Endothelial cell of umbilical vein (primary cell): Measurements from ENCODE around the gene TMEM62. TPM values are rescaled to one million over a fixed set of nuclear protein-coding genes. Genes with fewer than 3 reads are reported as not detected.

ENCODE experiments used
- BruUV-seq: library from RNA; stranded (reverse); fragments of 400-500 nt; replicated peaks from 2 replicates; lab custom pipeline; 2021; lab: Mats Ljungman, UMichigan
- CTCF ChIA-PET: fragments of 300-600, 350-600 bp; sonication (Branson Sonifier 250); formaldehyde crosslinking; loops from one replicate; lab custom pipeline; 2021; ENCODE audit warnings: antibody characterized with exemption, inconsistent platforms; lab: Charles Lee
- POLR2A ChIA-PET: fragments of 300-600, 350-600 bp; sonication (Branson Sonifier 250); formaldehyde crosslinking; loops from one replicate; lab custom pipeline; 2021; ENCODE audit warnings: antibody characterized with exemption, inconsistent platforms; lab: Charles Lee
- DNase-seq: peaks from one replicate; pipeline ENCODE4 v3.0.0-alpha.2; 2011; ENCODE audit warnings: low read depth, low spot score
- FAIRE-seq: peaks from 2 replicates; lab custom pipeline; 2011; peaks lifted over from hg19 to GRCh38; lab: Jason Lieb, UNC
- H2AFZ ChIP-seq: 2 replicates; pipeline ENCODE4 v1.6.0; 2012; ENCODE audit warnings: low read depth, low read length, control low read depth, inconsistent platforms
- H3K27ac ChIP-seq: 2 replicates; pipeline ENCODE4 v1.5.1; 2011; ENCODE audit warnings: low read depth, mild to moderate bottlenecking, control low read depth, low read length, moderate library complexity; ENCODE audit not compliant: insufficient read depth
- H3K27me3 ChIP-seq, 2 experiments: 2 replicates each; pipeline versions ENCODE4 v1.6.0 to v1.6.1; 2011; ENCODE audit warnings: low read length in 2 of 2, mixed read lengths in 1 of 2; ENCODE audit not compliant: control insufficient read depth in 2 of 2, insufficient read depth in 2 of 2
- H3K36me3 ChIP-seq, 2 experiments: 2 replicates in 1 of 2; 3 replicates in 1 of 2; pipeline ENCODE4 v1.5.1; 2011; ENCODE audit warnings: low read length in 2 of 2, mild to moderate bottlenecking in 1 of 2, moderate library complexity in 1 of 2; ENCODE audit not compliant: control insufficient read depth in 2 of 2, insufficient read depth in 2 of 2; ENCODE audit errors: extremely low read depth in 1 of 2
- H3K4me1 ChIP-seq: 3 replicates; pipeline ENCODE4 v1.5.1; 2011; ENCODE audit warnings: mild to moderate bottlenecking, low read length; ENCODE audit not compliant: control insufficient read depth, insufficient read depth; ENCODE audit errors: extremely low read depth
- H3K4me2 ChIP-seq: 2 replicates; pipeline ENCODE4 v1.6.1; 2011; ENCODE audit warnings: low read length, control low read depth, mixed read lengths; ENCODE audit not compliant: insufficient read depth
- H3K4me3 ChIP-seq, 3 experiments: fragments of 200-600 bp in 1 of 3; sonication (generic), shearing (Covaris generic) in 1 of 3; replicated peaks in 1 of 3; 2 replicates each; pipeline ENCODE4 v1.5.1; 2011 to 2016; ENCODE audit warnings: control low read depth in 3 of 3, low read length in 3 of 3, mild to moderate bottlenecking in 2 of 3, inconsistent platforms in 1 of 3, low read depth in 1 of 3, moderate library complexity in 1 of 3; ENCODE audit not compliant: insufficient read depth in 1 of 3
- H3K79me2 ChIP-seq: 2 replicates; pipeline ENCODE4 v1.6.0; 2012; ENCODE audit warnings: low read length, inconsistent platforms; ENCODE audit not compliant: control insufficient read depth, insufficient read depth
- H3K9ac ChIP-seq: replicated peaks from 2 replicates; pipeline ENCODE3; 2011; ENCODE audit warnings: low read length, control low read depth; ENCODE audit not compliant: insufficient read depth; ENCODE audit errors: extremely low read depth
- H3K9me1 ChIP-seq: replicated peaks from 3 replicates; pipeline ENCODE4 v1.6.0; 2011; ENCODE audit warnings: mild to moderate bottlenecking, low read length; ENCODE audit not compliant: control insufficient read depth, insufficient read depth; ENCODE audit errors: extremely low read depth
- H3K9me3 ChIP-seq: replicated peaks from 2 replicates; pipeline ENCODE4 v1.5.1; 2012; ENCODE audit warnings: low read length, inconsistent platforms; ENCODE audit not compliant: control insufficient read depth, insufficient read depth
- H4K20me1 ChIP-seq: replicated peaks from 2 replicates; pipeline ENCODE3; 2011; ENCODE audit warnings: mild to moderate bottlenecking, low read length; ENCODE audit not compliant: control insufficient read depth, insufficient read depth; ENCODE audit errors: extremely low read depth
- EZH2 ChIP-seq: IDR thresholded peaks from 2 replicates; pipeline ENCODE4 v1.6.1; 2012; ENCODE audit warnings: borderline replicate concordance, low read depth, mild to moderate bottlenecking, moderate library complexity, low read length, inconsistent platforms; ENCODE audit not compliant: severe bottlenecking
- FOS ChIP-seq: IDR thresholded peaks from 2 replicates; pipeline ENCODE4 v1.6.1; 2011; ENCODE audit warnings: mild to moderate bottlenecking, low read length, moderate library complexity, borderline replicate concordance; ENCODE audit not compliant: insufficient read depth
- GATA2 ChIP-seq: IDR thresholded peaks from 2 replicates; pipeline ENCODE4 v1.7.0; 2011; ENCODE audit warnings: low read depth, mild to moderate bottlenecking, moderate library complexity, mixed read lengths, low read length; ENCODE audit not compliant: insufficient read length, insufficient read depth
- JUN ChIP-seq: IDR thresholded peaks from 2 replicates; pipeline ENCODE4 v1.6.1; 2011; ENCODE audit warnings: borderline replicate concordance, low read depth; ENCODE audit not compliant: insufficient read length, insufficient read depth
- MYC ChIP-seq: IDR thresholded peaks from one replicate; pipeline ENCODE4 v1.6.1; 2011; ENCODE audit warnings: mild to moderate bottlenecking, low read depth, low read length
- POLR2A ChIP-seq: IDR thresholded peaks from 2 replicates; pipeline ENCODE4 v1.6.1; 2012; ENCODE audit warnings: low read depth, mild to moderate bottlenecking, control low read depth, low read length
- POLR2AphosphoS5 ChIP-seq: IDR thresholded peaks from 2 replicates; pipeline ENCODE4 v1.6.1; 2012; ENCODE audit warnings: low read depth, mild to moderate bottlenecking, control low read depth, low read length, moderate library complexity; ENCODE audit not compliant: insufficient read depth
- dilution Hi-C: fragments of 300-500 bp; cut with MboI; formaldehyde crosslinking; loops from one replicate; pipeline ENCODE4 v1.15.0; 2019; ENCODE audit warnings: low sequenced_read_pairs; ENCODE audit not compliant: extremely low pct_ligation_motif_present
- intact Hi-C: fragments of 100-400 bp; cut with micrococcal nuclease; formaldehyde crosslinking; loops from one replicate; pipeline ENCODE4 v1.10.0; 2022
- polyA plus RNA-seq, 4 experiments: library from polyadenylated mRNA; depleted of rRNA in 3 of 4; stranded (reverse) in 3 of 4; unstranded in 1 of 4; fragments of >200 nt; gene quantifications; 2 replicates each; pipeline versions ENCODE4 v1.2.1 to v1.2.3, GENCODE V29; 2011 to 2012; ENCODE audit warnings: missing spikeins in 1 of 4
- total RNA-seq: library from RNA; stranded (reverse); gene quantifications from 2 replicates; pipeline ENCODE4 v1.2.3, GENCODE V29; 2021
- TF ChIP-seq, protein P1 (sequence below), 2 donors: IDR thresholded peaks; 1 replicate in 1 of 2; 2 replicates in 1 of 2; pipeline ENCODE4 v1.5.1; 2011; ENCODE audit warnings: low read length in 2 of 2, mild to moderate bottlenecking in 2 of 2, moderate library complexity in 2 of 2, control low read depth in 1 of 2, inconsistent platforms in 1 of 2, low read depth in 1 of 2; ENCODE audit not compliant: insufficient read depth in 1 of 2; ENCODE audit errors: extremely low read depth in 1 of 2
- TF ChIP-seq, protein P2 (sequence below): IDR thresholded peaks from 2 replicates; pipeline ENCODE4 v1.6.1; 2011; ENCODE audit not compliant: insufficient read depth, insufficient read length

TMEM62 gene
- total and polyA plus RNA-seq, 2 donors (not counting 3 experiments of a cell fraction or from before 2014, with no cell fraction given), result 10.4 to 22.2 TPM

DNA sequence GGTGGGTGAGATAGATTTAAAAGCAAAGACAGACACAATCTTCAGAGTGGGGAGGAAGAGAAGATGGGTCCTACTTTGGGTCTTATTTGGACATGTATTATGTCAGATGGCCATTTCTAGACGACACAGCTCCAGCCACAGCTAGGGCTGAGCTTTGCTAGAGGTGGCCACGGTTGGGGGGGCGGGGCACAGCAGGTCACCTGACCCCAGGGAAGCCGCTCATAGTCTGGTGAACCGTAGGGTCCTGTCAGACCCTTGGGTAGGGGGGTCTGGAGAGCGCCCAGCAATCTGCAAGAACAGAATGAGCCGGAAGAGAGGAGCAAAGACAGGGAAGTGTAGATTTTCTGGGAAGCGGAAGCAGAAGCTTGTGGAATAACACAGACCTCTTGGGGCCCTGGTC is 80.8 kb downstream of the TMEM62 start:
- H3K36me3 ChIP-seq, result no peaks in the 10 kb centered on the region
- H3K79me2 ChIP-seq, result no peaks in the 10 kb centered on the region
- FAIRE-seq, result no peak
- peaks cover 6 to 9% of the 10 kb centered on the region in 2 experiments for H3K27me3 ChIP-seq
- ChIA-PET POLR2A (no interaction called here), CTCF (interaction anchor here (1.1 to 3.8 kb wide), 4 partner anchors 9 to 71 kb away, joined by 4 to 27 read pairs (median 16); no protein-coding TSS in a partner anchor)
- DNase-seq, result no peak
- H3K4me1 ChIP-seq, result no peaks in the 10 kb centered on the region
- H3K9ac ChIP-seq, result no peak overlapping the region
- no peak overlapping the region for H2AFZ ChIP-seq
- H3K9me3 ChIP-seq, result no peaks in the 10 kb centered on the region
- intact Hi-C loops, result no loop called here
- no peak overlapping the region for H3K4me3 ChIP-seq
- no peaks in the 10 kb centered on the region for H3K9me1 ChIP-seq
- no peak overlapping the region for H3K4me2 ChIP-seq
- dilution Hi-C loops, result no loop called here
- BruUV-seq, result no TSS peak
- H3K27ac ChIP-seq, result no peak overlapping the region
- no peaks in the 10 kb centered on the region for H4K20me1 ChIP-seq
- TF ChIP-seq, protein P1, sequence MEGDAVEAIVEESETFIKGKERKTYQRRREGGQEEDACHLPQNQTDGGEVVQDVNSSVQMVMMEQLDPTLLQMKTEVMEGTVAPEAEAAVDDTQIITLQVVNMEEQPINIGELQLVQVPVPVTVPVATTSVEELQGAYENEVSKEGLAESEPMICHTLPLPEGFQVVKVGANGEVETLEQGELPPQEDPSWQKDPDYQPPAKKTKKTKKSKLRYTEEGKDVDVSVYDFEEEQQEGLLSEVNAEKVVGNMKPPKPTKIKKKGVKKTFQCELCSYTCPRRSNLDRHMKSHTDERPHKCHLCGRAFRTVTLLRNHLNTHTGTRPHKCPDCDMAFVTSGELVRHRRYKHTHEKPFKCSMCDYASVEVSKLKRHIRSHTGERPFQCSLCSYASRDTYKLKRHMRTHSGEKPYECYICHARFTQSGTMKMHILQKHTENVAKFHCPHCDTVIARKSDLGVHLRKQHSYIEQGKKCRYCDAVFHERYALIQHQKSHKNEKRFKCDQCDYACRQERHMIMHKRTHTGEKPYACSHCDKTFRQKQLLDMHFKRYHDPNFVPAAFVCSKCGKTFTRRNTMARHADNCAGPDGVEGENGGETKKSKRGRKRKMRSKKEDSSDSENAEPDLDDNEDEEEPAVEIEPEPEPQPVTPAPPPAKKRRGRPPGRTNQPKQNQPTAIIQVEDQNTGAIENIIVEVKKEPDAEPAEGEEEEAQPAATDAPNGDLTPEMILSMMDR (IDR thresholded peaks at IDR 0.05; ENCODE audit: extremely low read depth in 1 of 2, insufficient read depth in 1 of 2, low read depth in 1 of 2, low read length in 2 of 2), result no peak
- no peak for TF ChIP-seq FOS
- no peak for TF ChIP-seq POLR2AphosphoS5
- TF ChIP-seq GATA2, result no peak
- TF ChIP-seq JUN, result no peak
- no peak for TF ChIP-seq MYC
- TF ChIP-seq, protein P2, sequence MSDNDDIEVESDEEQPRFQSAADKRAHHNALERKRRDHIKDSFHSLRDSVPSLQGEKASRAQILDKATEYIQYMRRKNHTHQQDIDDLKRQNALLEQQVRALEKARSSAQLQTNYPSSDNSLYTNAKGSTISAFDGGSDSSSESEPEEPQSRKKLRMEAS, result no peak
- TF ChIP-seq EZH2, result no peak
- no peak for TF ChIP-seq POLR2A
